SK-N-SH (cell line): Measurements from ENCODE around the gene MICALL1.

Experiments used
- CTCF ChIP-seq: fragments of 200-600 bp; sonication (generic); IDR thresholded peaks from 2 replicates; pipeline ENCODE4 v1.6.1; 2017; ENCODE audit warnings: antibody characterized with exemption, mild to moderate bottlenecking, moderate library complexity
- EP300 ChIP-seq, 2 experiments: IDR thresholded peaks; 2 replicates each; pipeline versions ENCODE4 v1.4.0 to v1.6.1; 2012; ENCODE audit warnings: borderline replicate concordance in 1 of 2, low read depth in 1 of 2, low read length in 1 of 2
- EZH2phosphoT487 ChIP-seq: fragments of 200-600 bp; sonication (generic); IDR thresholded peaks from 2 replicates; pipeline ENCODE4 v1.6.1; 2017; ENCODE audit warnings: low read depth, mixed run types, mild to moderate bottlenecking, antibody characterized with exemption, moderate library complexity, borderline replicate concordance
- FOSL2 ChIP-seq: IDR thresholded peaks from 2 replicates; pipeline ENCODE4 v1.4.0; 2012; ENCODE audit warnings: low read depth, mild to moderate bottlenecking, moderate library complexity, borderline replicate concordance
- FOXJ3 ChIP-seq: sonication (generic); formaldehyde crosslinking; IDR thresholded peaks from 2 replicates; pipeline ENCODE4 v1.5.1; 2020; ENCODE audit warnings: mild to moderate bottlenecking, missing genetic modification reagents
- JUND ChIP-seq: IDR thresholded peaks from 2 replicates; pipeline ENCODE4 v1.4.0; 2012
- MEF2A ChIP-seq: IDR thresholded peaks from 2 replicates; pipeline ENCODE4 v1.4.0; 2012; ENCODE audit warnings: low read depth, borderline replicate concordance
- PBX3 ChIP-seq: IDR thresholded peaks from 2 replicates; pipeline ENCODE4; 2012
- POLR2AphosphoS5 ChIP-seq: IDR thresholded peaks from 2 replicates; pipeline ENCODE4 v1.6.1; 2012; ENCODE audit warnings: low read depth, low read length
- RCOR1 ChIP-seq: fragments of 150-350 bp; IDR thresholded peaks from 2 replicates; pipeline ENCODE4 v1.6.1; 2017; ENCODE audit warnings: antibody characterized with exemption, low read length
- REST ChIP-seq: IDR thresholded peaks from 2 replicates; pipeline ENCODE4 v1.6.1; 2012; ENCODE audit warnings: mild to moderate bottlenecking, low read depth, low read length, moderate library complexity
- TCF12 ChIP-seq: IDR thresholded peaks from 2 replicates; pipeline ENCODE4 v1.4.0; 2012
- TEAD4 ChIP-seq: IDR thresholded peaks from 2 replicates; pipeline ENCODE4 v1.4.0; 2012; ENCODE audit warnings: mild to moderate bottlenecking, borderline replicate concordance; ENCODE audit not compliant: insufficient read depth

GRCh38 chr22:37940698-37941376 lies 34.7 kb downstream of the MICALL1 start:
- TF ChIP-seq CTCF = no peak
- no peak for TF ChIP-seq FOSL2
- TF ChIP-seq MEF2A = no peak
- TF ChIP-seq TCF12 = no peak
- no peak for TF ChIP-seq TEAD4
- TF ChIP-seq EZH2phosphoT487 = no peak
- TF ChIP-seq EP300 (IDR thresholded peaks at IDR 0.05; ENCODE audit: borderline replicate concordance in 1 of 2, low read depth in 1 of 2, low read length in 1 of 2) = no peak
- TF ChIP-seq FOXJ3 = no peak
- TF ChIP-seq PBX3 = no peak
- TF ChIP-seq POLR2AphosphoS5 = no peak
- TF ChIP-seq JUND = no peak
- no peak for TF ChIP-seq RCOR1
- no peak for TF ChIP-seq REST
